Breast epithelium (tissue), 4 donors: ENCODE data around the gene MCM9. TPM values are rescaled to one million over a fixed set of nuclear protein-coding genes. Genes with fewer than 3 reads are reported as not detected.
A peak's percentile ranks its signal among the peaks of the same experiment; 100 is the strongest.

Experiments used
- DNase-seq, 2 donors: peaks; one replicate each; pipeline ENCODE4 v3.0.0-alpha.2; 2019; ENCODE audit warnings: low spot score in 2 of 2
- H3K27ac ChIP-seq, 2 donors: fragments of 200-600 bp; sonication (generic) in 1 of 2; one replicate each; pipeline ENCODE4 v1.5.1; 2016 to 2019; ENCODE audit warnings: mild to moderate bottlenecking in 1 of 2
- H3K27me3 ChIP-seq, 2 donors: fragments of 200-600 bp; sonication (generic) in 1 of 2; one replicate each; pipeline versions ENCODE4 v1.5.1 to v1.6.0; 2017 to 2019; ENCODE audit warnings: control low read depth in 1 of 2, mild to moderate bottlenecking in 1 of 2
- H3K36me3 ChIP-seq: fragments of 200-600 bp; one replicate; pipeline ENCODE4 v1.5.1; 2019
- H3K4me1 ChIP-seq, 2 donors: fragments of 200-600 bp; sonication (generic); one replicate each; pipeline ENCODE4 v1.5.1; 2016 to 2019; ENCODE audit warnings: control low read depth in 1 of 2
- H3K4me3 ChIP-seq, 3 donors: fragments of 200-600 bp; sonication (generic); 1 replicate in 2 of 3; 2 replicates in 1 of 3; pipeline ENCODE4 v1.5.1; 2016 to 2019; ENCODE audit warnings: mild to moderate bottlenecking in 3 of 3, moderate library complexity in 2 of 3
- H3K9me3 ChIP-seq, 2 donors: fragments of 200-600 bp; sonication (generic) in 1 of 2; one replicate each; pipeline ENCODE4 v1.5.1; 2016 to 2019; ENCODE audit warnings: control low read depth in 1 of 2
- CTCF ChIP-seq, 3 donors: fragments of 450-650 bp; IDR thresholded peaks; one replicate each; pipeline ENCODE4 v1.5.1; 2016 to 2017; ENCODE audit warnings: antibody characterized with exemption in 3 of 3, mild to moderate bottlenecking in 3 of 3, moderate library complexity in 3 of 3
- POLR2A ChIP-seq: fragments of 450-650 bp; IDR thresholded peaks from one replicate; pipeline ENCODE4 v1.6.1; 2016; ENCODE audit warnings: antibody characterized with exemption, mild to moderate bottlenecking, moderate library complexity
- POLR2AphosphoS5 ChIP-seq, 3 donors: sonication (generic); formaldehyde crosslinking; IDR thresholded peaks; one replicate each; pipeline ENCODE4 v1.6.1; 2017; ENCODE audit warnings: antibody characterized with exemption in 3 of 3
- intact Hi-C: fragments of 100-400 bp; cut with DNase I; formaldehyde crosslinking; loops from one replicate; pipeline ENCODE4 v1.15.1; 2023; ENCODE audit warnings: low total_unique reads
- total RNA-seq, 3 donors: library from RNA; depleted of rRNA; stranded (reverse); fragments of >200 nt; gene quantifications; one replicate each; pipeline ENCODE4 v1.1.0, GENCODE V29; 2016

The MCM9 gene
- total RNA-seq, 3 donors from 2014 or later = 17.9 to 40.5 (median 33.4) TPM

GRCh38 chr6:118971682-118972081 is 36.7 kb upstream of the MCM9 start:
- Histone ChIP-seq H3K4me1 (no peaks in the 10 kb centered on the region), H3K36me3 (peaks cover 3% of the 10 kb centered on the region), H3K27me3 (no peaks in the 10 kb centered on the region), H3K9me3 (no peaks in the 10 kb centered on the region), H3K27ac (no peak overlapping the region), H3K4me3 (no peak overlapping the region)
- intact Hi-C loops = no loop called here
- no peak for TF ChIP-seq POLR2A
- no peak for TF ChIP-seq CTCF (IDR thresholded peaks at IDR 0.05)
- TF ChIP-seq POLR2AphosphoS5 (IDR thresholded peaks at IDR 0.05) = no peak
- no peak for DNase-seq

GRCh38 chr6:118970866-118971265 is 35.9 kb upstream of the MCM9 start:
- no peak for TF ChIP-seq POLR2AphosphoS5 (IDR thresholded peaks at IDR 0.05)
- TF ChIP-seq POLR2A = no peak
- TF ChIP-seq CTCF (IDR thresholded peaks at IDR 0.05) = no peak
- Histone ChIP-seq H3K27me3 (no peaks in the 10 kb centered on the region), H3K27ac (no peak overlapping the region), H3K9me3 (no peaks in the 10 kb centered on the region), H3K4me1 (no peaks in the 10 kb centered on the region), H3K4me3 (no peak overlapping the region), H3K36me3 (peaks cover 3% of the 10 kb centered on the region)
- no peak for DNase-seq
- intact Hi-C loops = no loop called here

GRCh38 chr6:118968416-118968815 is 33.5 kb upstream of the MCM9 start:
- no peaks in the 10 kb centered on the region for H3K27me3 ChIP-seq

GRCh38 chr6:118967239-118967638 is 32.3 kb upstream of the MCM9 start:
- Histone ChIP-seq H3K27ac (no peak overlapping the region), H3K4me1 (no peaks in the 10 kb centered on the region), H3K9me3 (no peaks in the 10 kb centered on the region), H3K4me3 (no peak overlapping the region), H3K27me3 (no peaks in the 10 kb centered on the region), H3K36me3 (no peaks in the 10 kb centered on the region)
- no peak for DNase-seq
- TF ChIP-seq POLR2AphosphoS5 (IDR thresholded peaks at IDR 0.05) = no peak
- TF ChIP-seq POLR2A = no peak
- no peak for TF ChIP-seq CTCF (IDR thresholded peaks at IDR 0.05)
- intact Hi-C loops = no loop called here

More at GRCh38 chr6:118968416-118968815, 33.5 kb upstream of the MCM9 start:
- Histone ChIP-seq H3K4me1 (no peaks in the 10 kb centered on the region), H3K9me3 (no peaks in the 10 kb centered on the region), H3K36me3 (no peaks in the 10 kb centered on the region), H3K4me3 (no peak overlapping the region), H3K27ac (no peak overlapping the region)
- intact Hi-C loops = no loop called here
- no peak for DNase-seq
- TF ChIP-seq CTCF (IDR thresholded peaks at IDR 0.05) (peak in 1 of 3 donors; percentile 35), POLR2A (no peak)

- TF ChIP-seq CTCF (IDR thresholded peaks at IDR 0.05) (no peak), POLR2A (no peak), POLR2AphosphoS5 (IDR thresholded peaks at IDR 0.05) (no peak)
- no peak for DNase-seq
- intact Hi-C loops = no loop called here
- H3K27me3 ChIP-seq = no peaks in the 10 kb centered on the region
- no peak overlapping the region for H3K4me3 ChIP-seq
- H3K27ac ChIP-seq = no peak overlapping the region
- H3K36me3 ChIP-seq = no peaks in the 10 kb centered on the region
- H3K4me1 ChIP-seq = no peaks in the 10 kb centered on the region
- H3K9me3 ChIP-seq = no peaks in the 10 kb centered on the region
These were observed 30.9 kb upstream of the MCM9 start for GRCh38 chr6:118965843-118966370.
